HFF-Myc (cell line): ENCODE measurements around the gene CHL1.
"Not testable (repeated sequence)": the region's sequence is repeated elsewhere in the genome, so short reads cannot be mapped to it uniquely, and the experiment has no call there.

Source experiments
- DNase-seq: peaks from one replicate; pipeline ENCODE4 v3.0.0-alpha.2; 2011; ENCODE audit warnings: low read depth; ENCODE audit errors: extremely low read depth
- H3K4me3 ChIP-seq: replicated peaks from 2 replicates; pipeline ENCODE4 v1.5.1; 2011; ENCODE audit warnings: low read depth, mild to moderate bottlenecking, control low read depth, low read length
- CTCF ChIP-seq: IDR thresholded peaks from 2 replicates; pipeline ENCODE4 v1.5.1; 2012; ENCODE audit warnings: mild to moderate bottlenecking, low read depth, low read length, control low read depth; ENCODE audit errors: missing control alignments

CHL1 gene

GRCh38 chr3:362681-363338 is 166.2 kb downstream of the CHL1 start:
- H3K4me3 ChIP-seq: no peak overlapping the region
- no peak for TF ChIP-seq CTCF
- DNase-seq: no peak

GRCh38 chr3:364287-364686 is 167.7 kb downstream of the CHL1 start:
- H3K4me3 ChIP-seq: no peak overlapping the region
- DNase-seq: no peak
- no peak for TF ChIP-seq CTCF

- no peak overlapping the region for H3K4me3 ChIP-seq
- TF ChIP-seq CTCF: no peak
- no peak for DNase-seq
Measured at GRCh38 chr3:365268-365667, 168.7 kb downstream of the CHL1 start.

- not testable (repeated sequence) for DNase-seq, H3K4me3 ChIP-seq
Measured at GRCh38 chr3:366253-366652, 169.7 kb downstream of the CHL1 start.

GRCh38 chr3:373193-373779 is 176.7 kb downstream of the CHL1 start:
- no peak overlapping the region for H3K4me3 ChIP-seq
- no peak for DNase-seq
- TF ChIP-seq CTCF: no peak

- no peak overlapping the region for H3K4me3 ChIP-seq
- DNase-seq: no peak
- TF ChIP-seq CTCF: no peak
Measured at GRCh38 chr3:374459-374858, 177.9 kb downstream of the CHL1 start.

- TF ChIP-seq CTCF: no peak
- DNase-seq: no peak
- H3K4me3 ChIP-seq: no peak overlapping the region
Measured at GRCh38 chr3:377158-377561, 180.6 kb downstream of the CHL1 start.
